Measurements from ENCODE around the gene DDAH2.

Gene DDAH2

DNA sequence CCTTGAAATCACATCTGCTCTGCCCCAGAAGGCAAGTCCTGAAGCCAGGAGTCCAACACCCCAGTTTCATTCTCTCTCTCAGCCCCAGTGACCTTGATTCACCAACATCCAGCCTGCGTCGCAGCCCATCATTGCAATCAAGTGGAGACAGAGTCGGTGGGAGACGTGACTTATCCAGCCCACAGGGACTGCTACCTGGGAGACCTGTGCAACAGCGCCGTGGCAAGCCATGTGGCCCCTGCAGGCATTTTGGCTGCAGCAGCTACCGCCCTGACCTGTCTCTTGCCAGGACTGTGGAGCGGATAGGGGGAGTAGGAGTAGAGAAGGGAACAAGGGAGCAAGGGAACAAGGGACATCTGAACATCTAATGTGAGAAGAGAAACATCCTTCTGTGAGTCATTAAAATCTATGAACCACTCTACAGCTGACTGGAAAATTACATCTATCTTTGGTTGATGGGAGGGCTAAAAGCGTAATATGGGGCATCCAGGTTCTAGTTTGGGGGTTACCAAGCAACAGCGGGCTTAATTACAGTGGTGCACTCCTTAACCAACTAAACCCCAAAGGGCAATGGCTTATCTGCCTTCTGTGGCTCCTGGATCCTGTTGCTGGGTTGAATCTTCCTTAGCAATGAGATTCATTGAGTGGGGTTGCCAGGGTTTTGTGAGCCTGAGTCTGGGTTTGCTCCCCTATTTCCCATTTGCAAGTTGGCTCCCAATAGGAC is 11.4 kb downstream of the DDAH2 start:
- DNase-seq (ENCODE audit: extremely low read depth, low read depth) = no peak

DNA sequence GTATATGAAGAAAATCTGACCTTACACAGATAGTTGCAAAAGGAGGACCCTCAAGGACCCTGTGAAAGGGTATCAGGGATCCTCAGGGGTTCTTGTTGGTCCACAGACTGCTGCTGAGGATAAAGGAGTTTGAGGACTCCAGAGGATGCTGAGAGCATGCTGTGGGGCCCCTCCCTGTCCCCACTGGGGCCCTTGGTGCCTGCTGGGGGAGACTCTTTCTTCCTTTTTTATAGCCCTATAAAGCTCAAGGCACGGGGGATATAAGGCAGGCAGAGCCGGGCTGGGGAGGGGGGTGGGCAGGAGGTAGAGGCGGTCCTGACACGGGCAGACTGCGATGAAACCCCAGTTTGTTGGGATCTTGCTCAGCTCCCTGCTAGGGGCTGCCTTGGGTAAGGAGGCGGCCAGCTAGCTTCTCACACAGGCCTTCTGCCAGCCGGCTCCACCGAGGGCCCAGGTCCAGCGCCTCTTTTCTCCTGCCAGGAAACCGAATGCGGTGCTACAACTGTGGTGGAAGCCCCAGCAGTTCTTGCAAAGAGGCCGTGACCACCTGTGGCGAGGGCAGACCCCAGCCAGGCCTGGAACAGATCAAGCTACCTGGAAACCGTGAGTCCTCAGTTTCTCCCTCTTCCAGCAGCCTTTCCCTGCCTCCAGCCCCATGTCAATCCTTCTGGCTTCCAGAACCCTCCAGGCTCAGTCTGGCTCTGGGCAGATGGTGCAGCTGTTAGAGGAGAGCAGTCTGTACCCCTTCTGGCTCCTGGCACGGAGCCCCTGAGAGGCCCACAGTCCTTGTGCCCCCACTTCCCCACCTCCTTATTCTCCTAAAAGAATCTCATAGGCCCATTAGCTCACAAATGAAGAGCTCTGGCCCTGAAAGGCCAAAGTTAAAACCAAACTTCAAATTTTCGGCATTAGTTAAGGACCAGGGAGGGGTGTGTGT is 13.8 kb downstream of the DDAH2 start, which contains the start of gene LY6G6D:
Gene LY6G6D, plus strand, starts transcription at position 327 of the 937 bp plus-strand sequence. Its CDS starts 8 bp downstream, at position 335.
- TF ChIP-seq, protein P1, sequence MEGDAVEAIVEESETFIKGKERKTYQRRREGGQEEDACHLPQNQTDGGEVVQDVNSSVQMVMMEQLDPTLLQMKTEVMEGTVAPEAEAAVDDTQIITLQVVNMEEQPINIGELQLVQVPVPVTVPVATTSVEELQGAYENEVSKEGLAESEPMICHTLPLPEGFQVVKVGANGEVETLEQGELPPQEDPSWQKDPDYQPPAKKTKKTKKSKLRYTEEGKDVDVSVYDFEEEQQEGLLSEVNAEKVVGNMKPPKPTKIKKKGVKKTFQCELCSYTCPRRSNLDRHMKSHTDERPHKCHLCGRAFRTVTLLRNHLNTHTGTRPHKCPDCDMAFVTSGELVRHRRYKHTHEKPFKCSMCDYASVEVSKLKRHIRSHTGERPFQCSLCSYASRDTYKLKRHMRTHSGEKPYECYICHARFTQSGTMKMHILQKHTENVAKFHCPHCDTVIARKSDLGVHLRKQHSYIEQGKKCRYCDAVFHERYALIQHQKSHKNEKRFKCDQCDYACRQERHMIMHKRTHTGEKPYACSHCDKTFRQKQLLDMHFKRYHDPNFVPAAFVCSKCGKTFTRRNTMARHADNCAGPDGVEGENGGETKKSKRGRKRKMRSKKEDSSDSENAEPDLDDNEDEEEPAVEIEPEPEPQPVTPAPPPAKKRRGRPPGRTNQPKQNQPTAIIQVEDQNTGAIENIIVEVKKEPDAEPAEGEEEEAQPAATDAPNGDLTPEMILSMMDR (IDR thresholded peaks at IDR 0.05; ENCODE audit: low read depth, low read length) = no peak
- no peak for DNase-seq (ENCODE audit: extremely low read depth, low read depth)

More for the DNA sequence above, 11.4 kb downstream of the DDAH2 start:
- TF ChIP-seq, protein P1 (IDR thresholded peaks at IDR 0.05; ENCODE audit: low read depth, low read length) = no peak

DNA sequence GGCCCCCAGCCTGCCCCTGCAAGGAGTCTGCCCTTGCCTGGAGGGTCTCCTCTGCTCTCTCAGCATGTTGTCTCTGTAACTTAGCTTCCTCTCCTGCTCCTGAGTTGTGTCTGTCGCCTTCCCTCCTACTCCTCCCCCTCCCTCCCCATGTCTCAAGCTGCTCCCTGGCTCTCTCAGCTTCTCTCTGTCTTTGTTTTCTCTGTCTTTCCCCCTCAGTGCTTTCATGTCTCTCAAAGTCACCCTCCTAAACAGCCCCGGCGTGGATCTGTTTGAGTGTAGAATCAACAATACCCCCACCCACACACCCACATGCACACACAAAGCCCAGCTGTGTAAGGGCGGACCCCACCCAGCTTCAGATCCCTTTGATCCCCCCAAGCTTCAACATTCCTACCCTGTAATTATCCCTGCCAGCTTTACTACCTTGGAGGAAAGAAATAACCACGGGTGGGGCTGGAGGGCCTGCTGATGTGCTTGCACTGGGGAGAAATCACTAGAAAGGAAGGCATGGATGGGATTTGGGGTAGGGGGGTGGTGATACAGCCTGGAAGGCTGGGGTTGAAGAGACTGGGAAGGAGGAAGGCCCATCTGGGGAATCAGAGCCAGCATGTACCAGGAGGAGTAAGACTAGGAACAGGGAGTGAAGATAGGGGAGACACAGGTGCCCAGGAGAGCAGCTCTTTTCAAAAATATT is 15.0 kb downstream of the DDAH2 start:
- TF ChIP-seq, protein P1 (IDR thresholded peaks at IDR 0.05; ENCODE audit: low read depth, low read length) = no peak
- DNase-seq (ENCODE audit: extremely low read depth, low read depth) = no peak

DNA sequence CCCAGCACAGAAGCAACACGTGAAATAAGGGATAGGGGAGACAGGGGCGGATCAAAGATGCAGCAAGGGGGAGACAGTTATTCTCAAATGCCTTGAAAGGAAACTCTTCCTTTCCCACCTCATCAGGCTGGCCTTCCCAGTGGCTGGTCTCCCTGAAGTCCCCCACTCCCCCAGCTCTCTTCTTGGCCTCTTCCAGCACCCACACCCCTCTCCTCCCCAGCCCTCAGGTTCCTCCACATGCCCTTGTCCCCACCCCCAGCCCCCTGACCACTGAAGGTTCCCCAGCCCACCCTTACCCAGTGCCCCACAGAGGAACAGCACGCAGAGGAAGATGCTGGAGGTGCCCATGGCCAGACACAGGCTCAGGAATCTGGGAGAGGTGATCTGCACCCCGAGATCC is 15.6 kb downstream of the DDAH2 start:
- no peak for DNase-seq (ENCODE audit: extremely low read depth, low read depth)
- TF ChIP-seq, protein P1 (IDR thresholded peaks at IDR 0.05; ENCODE audit: low read depth, low read length) = no peak

DNA sequence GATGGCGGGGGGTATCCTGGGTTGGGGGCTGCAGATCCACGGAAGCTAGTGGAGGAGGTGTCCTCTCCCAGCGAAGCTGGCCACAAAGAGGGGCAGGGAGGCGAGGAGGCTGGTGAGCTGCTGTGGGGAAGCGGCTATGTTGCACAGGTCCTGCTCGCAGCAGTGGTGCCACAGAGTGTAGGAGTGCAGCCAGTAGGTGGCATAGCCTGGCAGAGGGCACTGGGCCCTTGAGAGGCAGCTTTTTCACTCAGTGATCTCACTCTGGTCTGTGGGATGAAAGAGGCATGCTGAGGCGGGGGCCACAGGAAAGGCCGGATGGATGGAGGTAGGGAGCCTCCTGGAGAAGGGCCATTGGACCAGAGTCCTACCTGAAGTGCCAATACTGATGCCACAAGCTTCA is 16.8 kb downstream of the DDAH2 start:
- no peak for DNase-seq (ENCODE audit: extremely low read depth, low read depth)
- TF ChIP-seq, protein P1 (IDR thresholded peaks at IDR 0.05; ENCODE audit: low read depth, low read length) = no peak; the same call in 1 of the 2 replicates

DNA sequence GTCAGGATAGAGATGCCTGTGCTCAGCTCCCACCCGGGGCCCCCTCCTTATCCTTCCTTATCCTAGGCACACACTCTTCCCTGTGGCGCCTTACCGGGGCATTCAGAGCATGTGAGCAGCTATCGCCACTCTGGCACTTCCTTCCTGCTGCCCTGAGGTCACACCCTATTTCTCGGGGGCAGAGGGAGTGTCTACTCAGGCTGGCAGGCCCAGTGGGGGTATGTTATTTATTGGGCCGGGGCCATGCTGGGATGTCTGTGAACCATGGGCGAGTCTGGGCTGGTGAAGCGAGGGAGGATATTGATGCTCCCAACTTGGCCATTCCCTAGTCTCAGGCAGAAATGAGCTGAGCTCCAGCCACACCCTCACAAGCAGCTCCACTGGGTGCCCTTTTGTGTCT is 17.9 kb downstream of the DDAH2 start:
- DNase-seq (ENCODE audit: extremely low read depth, low read depth) = no peak
- TF ChIP-seq, protein P1 (IDR thresholded peaks at IDR 0.05; ENCODE audit: low read depth, low read length) = no peak

Measured in AG09319 (cell line).